Type B pancreatic cell (in vitro differentiated cells): ENCODE results near the gene ENG. TPM values are rescaled to one million over a fixed set of nuclear protein-coding genes. Genes with fewer than 3 reads are reported as not detected.
A peak's percentile ranks its signal among the peaks of the same experiment; 100 is the strongest.

Experiments
- DNase-seq: peaks from one replicate; pipeline ENCODE4 v3.0.0; 2021; ENCODE audit warnings: mixed read lengths; ENCODE audit not compliant: unreplicated experiment; ENCODE audit errors: extremely low spot score
- H3K27ac Mint-ChIP-seq: 2 replicates; pipeline ENCODE4 v1.8.0; 2021; ENCODE audit warnings: mild to moderate bottlenecking, mixed read lengths
- H3K27me3 Mint-ChIP-seq: 2 replicates; pipeline ENCODE4 v1.8.0; 2021; ENCODE audit warnings: mixed read lengths
- H3K36me3 Mint-ChIP-seq: 2 replicates; pipeline ENCODE4 v1.8.0; 2021; ENCODE audit warnings: mixed read lengths
- H3K4me1 Mint-ChIP-seq: one replicate; pipeline ENCODE4 v1.8.0; 2021; ENCODE audit warnings: mixed read lengths; ENCODE audit not compliant: unreplicated experiment
- H3K4me3 Mint-ChIP-seq: 2 replicates; pipeline ENCODE4 v1.8.0; 2021; ENCODE audit warnings: mild to moderate bottlenecking, mixed read lengths
- H3K9me3 Mint-ChIP-seq: 2 replicates; pipeline ENCODE4 v1.8.0; 2021; ENCODE audit warnings: mixed read lengths
- total RNA-seq: library from RNA; stranded (reverse); gene quantifications from 2 replicates; pipeline ENCODE4 v1.2.1, GENCODE V29; 2021; ENCODE audit warnings: low replicate concordance
- TF ChIP-seq, protein P1 (sequence below): fragments of 200-600 bp; sonication (generic); conservative IDR thresholded peaks from 2 replicates; pipeline ENCODE4 v1.5.0; 2021; ENCODE audit warnings: antibody characterized with exemption, mild to moderate bottlenecking

ENG gene
- total RNA-seq, 1 donor from 2014 or later = 1.6 TPM

DNA sequence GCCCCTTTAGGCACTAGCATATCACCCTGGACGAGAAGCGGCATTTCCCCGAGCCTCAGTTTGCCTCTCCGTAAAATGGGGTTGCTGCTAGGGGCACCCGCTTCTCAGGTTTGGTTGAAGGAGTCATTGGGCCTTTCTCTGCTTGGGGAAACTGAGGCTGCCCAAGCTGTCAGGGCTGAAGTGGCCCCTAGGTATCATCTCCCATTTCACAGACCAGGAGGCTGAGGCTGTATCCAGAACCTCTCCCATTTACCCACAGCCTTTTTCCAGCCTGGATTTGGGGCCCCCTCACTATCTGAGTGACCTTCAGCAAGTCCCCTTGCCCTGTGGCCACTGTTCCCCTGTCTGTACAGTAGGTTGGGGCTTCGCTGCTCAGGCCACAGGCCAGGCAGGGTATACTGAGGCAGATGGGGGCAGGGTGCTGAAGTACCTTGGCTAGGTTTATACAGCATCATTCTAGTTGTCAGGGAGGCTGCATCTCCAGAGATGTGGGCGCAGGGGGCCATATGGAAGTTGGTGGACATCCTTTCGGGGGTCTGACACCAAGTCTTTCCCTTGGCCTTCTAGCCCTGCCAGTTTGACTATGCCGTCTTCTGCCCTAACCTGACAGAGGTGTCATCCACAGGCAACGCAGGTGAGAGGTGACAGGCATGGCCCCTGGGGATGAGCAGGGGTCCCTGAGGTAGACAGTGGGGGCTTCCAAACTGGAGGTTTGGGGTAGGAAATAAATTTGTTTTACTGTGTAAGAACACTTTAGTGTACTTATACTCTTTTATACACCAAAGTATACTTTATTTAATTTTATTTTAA is 43.9 kb downstream of the ENG start:
- H3K36me3 Mint-ChIP-seq = peaks cover 4% of the 10 kb centered on the region
- no peak overlapping the region for H3K27ac Mint-ChIP-seq
- H3K4me3 Mint-ChIP-seq = no peak overlapping the region
- H3K9me3 Mint-ChIP-seq = no peaks in the 10 kb centered on the region
- TF ChIP-seq, protein P1, sequence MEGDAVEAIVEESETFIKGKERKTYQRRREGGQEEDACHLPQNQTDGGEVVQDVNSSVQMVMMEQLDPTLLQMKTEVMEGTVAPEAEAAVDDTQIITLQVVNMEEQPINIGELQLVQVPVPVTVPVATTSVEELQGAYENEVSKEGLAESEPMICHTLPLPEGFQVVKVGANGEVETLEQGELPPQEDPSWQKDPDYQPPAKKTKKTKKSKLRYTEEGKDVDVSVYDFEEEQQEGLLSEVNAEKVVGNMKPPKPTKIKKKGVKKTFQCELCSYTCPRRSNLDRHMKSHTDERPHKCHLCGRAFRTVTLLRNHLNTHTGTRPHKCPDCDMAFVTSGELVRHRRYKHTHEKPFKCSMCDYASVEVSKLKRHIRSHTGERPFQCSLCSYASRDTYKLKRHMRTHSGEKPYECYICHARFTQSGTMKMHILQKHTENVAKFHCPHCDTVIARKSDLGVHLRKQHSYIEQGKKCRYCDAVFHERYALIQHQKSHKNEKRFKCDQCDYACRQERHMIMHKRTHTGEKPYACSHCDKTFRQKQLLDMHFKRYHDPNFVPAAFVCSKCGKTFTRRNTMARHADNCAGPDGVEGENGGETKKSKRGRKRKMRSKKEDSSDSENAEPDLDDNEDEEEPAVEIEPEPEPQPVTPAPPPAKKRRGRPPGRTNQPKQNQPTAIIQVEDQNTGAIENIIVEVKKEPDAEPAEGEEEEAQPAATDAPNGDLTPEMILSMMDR = no peak
- DNase-seq = no peak
- peaks cover 12% of the 10 kb centered on the region for H3K4me1 Mint-ChIP-seq
- no peaks in the 10 kb centered on the region for H3K27me3 Mint-ChIP-seq

DNA sequence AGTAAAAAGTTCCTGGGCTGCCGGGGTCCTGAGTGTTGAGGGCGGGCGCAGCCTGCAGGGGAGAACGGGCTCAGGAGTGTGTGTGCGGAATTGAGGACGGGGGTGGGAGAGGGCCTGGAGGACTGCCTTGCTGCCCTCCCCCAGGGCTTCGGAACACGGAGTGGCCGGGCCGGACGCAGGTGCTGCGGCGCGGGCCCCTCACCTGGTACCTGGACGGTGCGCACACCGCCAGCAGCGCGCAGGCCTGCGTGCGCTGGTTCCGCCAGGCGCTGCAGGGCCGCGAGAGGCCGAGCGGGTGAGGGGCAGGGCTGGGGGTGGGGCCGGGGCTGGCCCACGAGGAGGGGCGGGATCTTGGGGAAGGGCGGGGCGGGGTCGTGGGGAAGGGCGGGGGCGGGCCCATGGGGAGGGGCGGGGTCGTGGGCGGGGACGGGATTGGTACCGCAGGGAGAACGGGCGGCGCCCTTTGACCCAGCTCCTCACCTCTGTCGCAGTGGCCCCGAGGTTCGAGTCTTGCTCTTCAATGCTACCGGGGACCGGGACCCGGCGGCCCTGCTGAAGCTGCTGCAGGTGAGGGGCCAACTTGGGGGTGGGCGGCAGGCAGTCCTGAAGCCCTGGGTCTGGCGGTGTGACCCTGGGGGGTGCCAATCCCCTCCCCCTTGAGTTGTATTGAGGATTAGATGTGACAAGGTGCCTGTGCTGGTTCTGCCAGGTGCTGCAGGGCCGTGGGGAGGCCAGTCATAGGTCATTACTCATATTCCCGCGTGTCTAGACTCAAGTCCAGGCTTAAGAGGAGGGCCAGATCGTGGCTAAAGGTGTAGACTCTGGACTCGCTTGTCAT is 44.7 kb downstream of the ENG start:
- peak overlapping the region; percentile 77 for H3K4me3 Mint-ChIP-seq
- peaks cover 12% of the 10 kb centered on the region for H3K4me1 Mint-ChIP-seq
- H3K36me3 Mint-ChIP-seq = peaks cover 4% of the 10 kb centered on the region
- H3K9me3 Mint-ChIP-seq = no peaks in the 10 kb centered on the region
- TF ChIP-seq, protein P1 = no peak
- H3K27me3 Mint-ChIP-seq = no peaks in the 10 kb centered on the region
- no peak overlapping the region for H3K27ac Mint-ChIP-seq
- DNase-seq = no peak

DNA sequence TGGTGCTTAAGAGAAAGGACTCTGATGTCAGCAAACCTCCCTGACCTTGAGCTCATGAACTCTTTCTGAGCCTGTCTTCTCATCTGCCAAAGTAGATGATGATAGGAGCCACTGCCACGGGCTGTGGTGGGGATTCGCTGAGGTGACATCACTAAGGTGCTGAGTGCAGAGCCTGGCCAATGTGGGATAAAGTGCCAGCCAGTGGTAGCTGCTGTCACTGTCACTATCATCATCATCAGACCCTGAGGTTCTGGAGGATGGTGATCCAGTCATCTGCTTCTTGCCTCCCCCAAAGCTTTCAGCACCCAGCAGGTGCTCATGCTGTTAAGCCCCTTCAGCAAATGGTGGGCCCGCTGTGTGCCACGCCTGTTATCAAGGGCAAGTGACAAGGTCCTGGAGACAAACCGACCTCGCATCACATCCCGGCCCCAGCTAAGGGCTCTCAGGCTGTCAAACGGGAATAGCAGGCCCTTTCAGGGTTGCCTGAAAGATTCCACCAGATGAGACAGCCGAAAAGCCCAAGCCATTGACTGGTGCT is 45.4 kb downstream of the ENG start:
- Mint-ChIP-seq H3K4me3 (peak overlapping the region; percentile 77), H3K27ac (no peak overlapping the region), H3K27me3 (no peaks in the 10 kb centered on the region), H3K4me1 (peaks cover 12% of the 10 kb centered on the region), H3K36me3 (peaks cover 4% of the 10 kb centered on the region), H3K9me3 (no peaks in the 10 kb centered on the region)
- TF ChIP-seq, protein P1 = no peak
- no peak for DNase-seq

DNA sequence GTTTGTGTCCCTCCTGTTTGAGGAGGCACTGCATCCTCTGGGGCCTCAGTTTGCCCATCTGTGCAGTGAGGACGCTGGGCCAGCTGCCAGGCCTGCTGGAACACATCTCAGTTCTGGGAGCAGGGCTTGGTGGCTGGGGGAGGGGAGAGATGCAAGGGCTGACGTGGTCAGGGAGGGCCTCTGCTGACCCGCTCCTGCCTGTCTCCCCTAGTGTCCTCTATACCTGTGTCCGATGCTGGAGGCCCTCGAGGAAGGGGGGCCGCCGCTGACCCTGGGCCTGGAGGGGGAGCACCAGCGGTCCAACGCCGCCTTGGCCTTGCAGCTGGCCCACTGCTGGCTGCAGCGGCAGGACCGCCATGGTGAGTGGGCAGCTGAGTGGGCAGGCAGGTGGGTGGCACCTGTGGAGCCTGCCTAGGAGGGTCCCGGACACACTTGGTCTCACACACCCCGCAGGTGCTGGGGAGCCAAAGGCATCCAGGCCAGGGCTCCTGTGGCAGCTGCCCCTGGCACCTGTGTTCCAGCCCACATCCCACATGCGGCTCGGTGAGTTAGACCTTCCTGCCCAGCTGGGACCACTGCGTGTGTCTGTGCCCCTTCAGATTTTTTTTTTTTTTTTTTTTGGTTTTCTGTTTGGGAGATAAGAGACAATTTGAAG is 46.0 kb downstream of the ENG start:
- no peak overlapping the region for H3K27ac Mint-ChIP-seq
- no peak for DNase-seq
- H3K36me3 Mint-ChIP-seq = peaks cover 4% of the 10 kb centered on the region
- TF ChIP-seq, protein P1 = no peak
- H3K4me1 Mint-ChIP-seq = peaks cover 12% of the 10 kb centered on the region
- H3K9me3 Mint-ChIP-seq = no peaks in the 10 kb centered on the region
- H3K4me3 Mint-ChIP-seq = no peak overlapping the region
- H3K27me3 Mint-ChIP-seq = no peaks in the 10 kb centered on the region

DNA sequence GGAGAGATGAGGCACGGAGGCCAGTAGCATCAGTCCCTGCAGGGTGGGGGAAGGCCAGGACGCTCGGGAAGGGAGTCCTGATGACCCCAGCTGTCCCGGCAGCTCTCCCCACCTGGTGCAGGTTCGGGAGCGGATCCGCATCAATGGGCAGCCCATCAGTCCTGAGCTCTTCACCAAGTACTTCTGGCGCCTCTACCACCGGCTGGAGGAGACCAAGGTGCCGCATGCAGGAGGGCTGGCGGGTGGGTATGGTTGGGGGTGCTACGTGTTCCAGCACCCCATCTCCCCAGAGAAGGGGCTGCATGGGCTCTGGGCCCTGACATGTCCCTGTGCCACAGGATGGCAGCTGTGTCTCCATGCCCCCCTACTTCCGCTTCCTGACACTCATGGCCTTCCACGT is 47.6 kb downstream of the ENG start:
- DNase-seq = no peak
- TF ChIP-seq, protein P1 = no peak
- no peak overlapping the region for H3K27ac Mint-ChIP-seq
- no peaks in the 10 kb centered on the region for H3K27me3 Mint-ChIP-seq
- H3K36me3 Mint-ChIP-seq = peaks cover 4% of the 10 kb centered on the region
- peaks cover 17% of the 10 kb centered on the region for H3K4me1 Mint-ChIP-seq
- no peak overlapping the region for H3K4me3 Mint-ChIP-seq
- H3K9me3 Mint-ChIP-seq = no peaks in the 10 kb centered on the region
